Liver (tissue), 3 donors: ENCODE measurements around the gene RARRES2.

Experiments used
- ATF3 ChIP-seq: IDR thresholded peaks from 2 replicates; pipeline ENCODE4 v1.6.1; 2016; ENCODE audit warnings: antibody characterized with exemption
- CTCF ChIP-seq: fragments of 150-350 bp; IDR thresholded peaks from 2 replicates; pipeline ENCODE4 v1.5.1; 2017; ENCODE audit warnings: improper control_type of control experiment, low read depth, low read length; ENCODE audit not compliant: missing input control
- EGR1 ChIP-seq, 2 donors: IDR thresholded peaks; 2 replicates each; pipeline ENCODE4 v1.6.1; 2016 to 2018; ENCODE audit warnings: antibody characterized with exemption in 2 of 2, low read depth in 2 of 2
- FOXA1 ChIP-seq: IDR thresholded peaks from 2 replicates; pipeline ENCODE4 v1.6.1; 2016; ENCODE audit warnings: antibody characterized with exemption
- GABPA ChIP-seq, 2 donors: IDR thresholded peaks in 1 of 2; conservative IDR thresholded peaks in 1 of 2; 2 replicates each; pipeline ENCODE4 v1.6.1; 2016; ENCODE audit warnings: antibody characterized with exemption in 2 of 2, mild to moderate bottlenecking in 1 of 2, moderate library complexity in 1 of 2
- HNF4G ChIP-seq: IDR thresholded peaks from 2 replicates; pipeline ENCODE4 v1.6.1; 2016; ENCODE audit warnings: antibody characterized with exemption
- JUND ChIP-seq, 2 donors: IDR thresholded peaks; 2 replicates each; pipeline ENCODE4 v1.6.1; 2016; ENCODE audit warnings: antibody characterized with exemption in 2 of 2
- RAD21 ChIP-seq, 2 donors: IDR thresholded peaks; 2 replicates each; pipeline ENCODE4 v1.6.1; 2016; ENCODE audit warnings: antibody characterized with exemption in 2 of 2, mild to moderate bottlenecking in 2 of 2
- REST ChIP-seq: IDR thresholded peaks from 2 replicates; pipeline ENCODE4 v1.6.1; 2016; ENCODE audit warnings: antibody characterized with exemption, mild to moderate bottlenecking
- RXRA ChIP-seq, 2 donors: IDR thresholded peaks; 2 replicates each; pipeline ENCODE4 v1.6.1; 2017 to 2018; ENCODE audit warnings: antibody characterized with exemption in 2 of 2, mild to moderate bottlenecking in 1 of 2
- SP1 ChIP-seq: IDR thresholded peaks from 2 replicates; pipeline ENCODE4 v1.6.1; 2018; ENCODE audit warnings: antibody characterized with exemption, mild to moderate bottlenecking
- TAF1 ChIP-seq: conservative IDR thresholded peaks from 2 replicates; pipeline ENCODE4 v1.6.1; 2016; ENCODE audit warnings: antibody characterized with exemption, mild to moderate bottlenecking
- ZBTB33 ChIP-seq: IDR thresholded peaks from 2 replicates; pipeline ENCODE4 v1.6.1; 2016; ENCODE audit warnings: antibody characterized with exemption
- donor health status: healthy.
- donor health status: healthy.

- no peak for TF ChIP-seq CTCF
- no peak for TF ChIP-seq GABPA (IDR thresholded peaks at IDR 0.05 in 1 of 2, conservative IDR thresholded peaks at IDR 0.05 in 1 of 2)
- TF ChIP-seq REST: no peak
- TF ChIP-seq ATF3: no peak
- no peak for TF ChIP-seq RAD21 (IDR thresholded peaks at IDR 0.05)
- TF ChIP-seq RXRA (IDR thresholded peaks at IDR 0.05): no peak
- TF ChIP-seq TAF1: no peak
- TF ChIP-seq EGR1 (IDR thresholded peaks at IDR 0.05; ENCODE audit: low read depth in 2 of 2): no peak
- no peak for TF ChIP-seq JUND (IDR thresholded peaks at IDR 0.05)
- no peak for TF ChIP-seq ZBTB33
- no peak for TF ChIP-seq SP1
- no peak for TF ChIP-seq FOXA1
- no peak for TF ChIP-seq HNF4G
Observed at GRCh38 chr7:150365673-150366398, 24.4 kb upstream of the RARRES2 start.
